IMR-90 (cell line): ENCODE data around the gene ETHE1.

Source experiments
- BHLHE40 ChIP-seq: fragments of 150-350 bp; IDR thresholded peaks from 2 replicates; pipeline ENCODE4 v1.6.1; 2016; ENCODE audit warnings: mild to moderate bottlenecking, low read depth, low read length
- CEBPB ChIP-seq: IDR thresholded peaks from 2 replicates; pipeline ENCODE4 v1.6.1; 2012; ENCODE audit warnings: low read depth, low read length, improper control_type of control experiment
- CHD1 ChIP-seq: IDR thresholded peaks from 2 replicates; pipeline ENCODE4 v1.6.1; 2012; ENCODE audit warnings: low read depth, low read length, improper control_type of control experiment
- CTCF ChIP-seq: conservative IDR thresholded peaks from 2 replicates; pipeline ENCODE4 v1.5.1; 2012; ENCODE audit warnings: mild to moderate bottlenecking, low read depth, low read length, improper control_type of control experiment
- ELK1 ChIP-seq: fragments of 150-350 bp; IDR thresholded peaks from 2 replicates; pipeline ENCODE4 v1.6.1; 2016; ENCODE audit warnings: low read depth, mild to moderate bottlenecking, low read length, moderate library complexity, borderline replicate concordance
- POLR2A ChIP-seq: IDR thresholded peaks from 2 replicates; pipeline ENCODE4 v1.6.1; 2012; ENCODE audit warnings: mild to moderate bottlenecking, low read depth, low read length
- RAD21 ChIP-seq: IDR thresholded peaks from 2 replicates; pipeline ENCODE4 v1.6.1; 2012; ENCODE audit warnings: low read length, improper control_type of control experiment
- RCOR1 ChIP-seq: IDR thresholded peaks from 2 replicates; pipeline ENCODE4 v1.6.1; 2012; ENCODE audit warnings: mild to moderate bottlenecking, low read length, improper control_type of control experiment; ENCODE audit not compliant: insufficient replicate concordance
- RFX5 ChIP-seq: IDR thresholded peaks from 2 replicates; pipeline ENCODE4 v1.8.0; 2012; ENCODE audit warnings: low read depth, mild to moderate bottlenecking, low read length, moderate library complexity
- SMC3 ChIP-seq: fragments of 150-350 bp; IDR thresholded peaks from 2 replicates; pipeline ENCODE4 v1.6.1; 2016; ENCODE audit warnings: low read depth, mild to moderate bottlenecking, antibody characterized with exemption, low read length, moderate library complexity

- TF ChIP-seq BHLHE40 (no peak), SMC3 (no peak), RCOR1 (no peak), CTCF (no peak), RAD21 (no peak), POLR2A (no peak), ELK1 (no peak), CEBPB (no peak), RFX5 (no peak), CHD1 (no peak)
These were observed 64.6 kb downstream of the ETHE1 start for GRCh38 chr19:43462383-43462782.
